Measurements from ENCODE around the gene DIPK1B. TPM values are rescaled to one million over a fixed set of nuclear protein-coding genes. Genes with fewer than 3 reads are reported as not detected.
"Not testable (repeated sequence)": the region's sequence is repeated elsewhere in the genome, so short reads cannot be mapped to it uniquely, and the experiment has no call there.

DIPK1B gene
- total RNA-seq, 1 donor from 2014 or later: 2.2 TPM

DNA sequence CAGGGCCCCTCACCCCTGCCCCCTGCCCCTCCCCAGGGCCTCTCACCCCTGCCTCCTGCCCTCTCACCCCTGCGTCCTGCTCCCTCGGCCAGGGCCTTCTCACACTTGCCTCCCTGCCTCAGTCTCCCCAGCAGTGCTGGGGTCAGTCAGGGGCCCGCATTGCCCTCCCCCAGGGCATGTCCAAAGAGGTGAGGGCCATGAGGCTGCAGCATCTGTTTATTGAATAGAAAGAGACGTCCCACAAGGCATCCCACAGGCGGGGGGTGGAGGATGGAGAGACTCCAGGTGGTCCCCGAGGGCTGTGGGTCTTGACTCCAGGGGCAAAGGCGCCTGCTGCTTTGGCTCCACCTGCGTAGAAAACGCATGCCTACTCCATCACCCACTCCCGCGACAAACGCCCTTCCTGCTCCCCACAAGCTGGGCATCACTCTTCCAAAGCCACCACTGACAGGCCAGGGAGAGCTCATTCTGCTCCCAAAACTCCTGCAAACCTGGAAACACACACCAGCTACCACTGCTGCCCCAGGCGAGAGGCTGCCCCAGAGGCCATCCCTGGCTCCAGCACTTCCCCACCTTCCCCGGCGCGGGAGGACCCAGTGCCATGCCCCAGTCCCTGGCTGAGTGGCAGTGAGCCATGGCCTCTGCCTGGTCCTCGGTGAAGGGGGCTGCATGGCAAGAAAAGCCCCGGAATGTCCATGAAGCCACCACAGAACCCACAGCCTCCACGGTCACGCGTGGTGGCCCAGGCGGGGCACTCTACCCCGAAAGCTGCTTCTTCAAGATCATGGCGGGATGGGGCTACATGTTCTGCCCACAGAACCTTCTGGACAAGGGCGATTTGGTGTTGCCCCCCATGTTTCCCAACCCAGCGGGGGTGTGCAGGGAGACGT is 47.3 kb downstream of the DIPK1B start:
- Mint-ChIP-seq H3K36me3 (ENCODE audit: low read depth) (peaks cover 4% of the 10 kb centered on the region), H3K9me3 (peaks cover 2% of the 10 kb centered on the region), H3K27me3 (no peaks in the 10 kb centered on the region), H3K27ac (peak overlapping the region; percentile 50), H3K4me3 (no peak overlapping the region), H3K4me1 (peaks cover 64% of the 10 kb centered on the region)
- DNase-seq (no peak), ATAC-seq (ENCODE audit: low read depth) (no peak)
- ChIA-PET POLR2A (interaction anchor here (0.6 to 9.1 kb wide), 3 partner anchors 11 to 48 kb away, joined by 3 to 132 read pairs (median 37); partner anchors contain the start of genes LCN6 and RABL6), CTCF (interaction anchor here (1.0 to 3.0 kb wide), 5 partner anchors 10 to 31 kb away, joined by 3 to 22 read pairs (median 3); no protein-coding TSS in a partner anchor)
- intact Hi-C loops (cut with micrococcal nuclease): no loop called here
- no peak for TF ChIP-seq CTCF (IDR thresholded peaks at IDR 0.05)

DNA sequence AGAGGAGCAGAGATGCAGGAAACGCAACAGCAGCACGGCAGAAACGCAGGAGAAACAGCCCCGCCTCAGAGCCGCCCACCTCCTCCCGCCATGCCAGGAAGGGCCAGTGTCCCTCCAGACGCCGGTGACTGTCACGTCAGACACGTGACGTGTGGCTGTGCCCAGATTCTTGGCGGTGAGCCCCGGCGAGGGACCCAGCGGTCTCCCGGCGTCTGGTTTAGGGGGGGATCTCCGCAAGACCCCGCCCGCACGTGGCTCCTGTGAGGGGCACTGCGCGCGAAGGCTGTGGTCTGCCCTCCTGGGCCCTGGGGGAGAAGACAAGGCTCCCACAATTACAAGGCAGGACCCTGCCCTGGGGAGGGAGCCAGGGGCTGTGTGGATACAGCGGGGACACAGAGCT is 48.1 kb downstream of the DIPK1B start:
- TF ChIP-seq CTCF (IDR thresholded peaks at IDR 0.05): no peak
- DNase-seq: no peak
- Mint-ChIP-seq H3K4me3 (no peak overlapping the region), H3K36me3 (ENCODE audit: low read depth) (peaks cover 3% of the 10 kb centered on the region), H3K9me3 (peaks cover 2% of the 10 kb centered on the region), H3K27ac (no peak overlapping the region), H3K4me1 (peaks cover 63% of the 10 kb centered on the region), H3K27me3 (no peaks in the 10 kb centered on the region)
- ChIA-PET CTCF (interaction anchor here (1.0 to 1.3 kb wide), 4 partner anchors 11 to 32 kb away, joined by 3 read pairs; no protein-coding TSS in a partner anchor), POLR2A (interaction anchor here (0.6 to 9.1 kb wide), 2 partner anchors 32 to 47 kb away, joined by 3 to 132 read pairs; partner anchors contain the start of gene RABL6)
- no peak for ATAC-seq (ENCODE audit: low read depth)
- intact Hi-C loops (cut with micrococcal nuclease): no loop called here

GRCh38 chr9:136760834-136761544 is 48.6 kb downstream of the DIPK1B start:
- DNase-seq; ATAC-seq (ENCODE audit: low read depth); H3K9me3 Mint-ChIP-seq; H3K36me3 Mint-ChIP-seq (ENCODE audit: low read depth); H3K27me3 Mint-ChIP-seq; intact Hi-C loops (cut with micrococcal nuclease): not testable (repeated sequence)
- CTCF ChIA-PET: interaction anchor here (1.0 to 1.3 kb wide), 4 partner anchors 11 to 33 kb away, joined by 3 read pairs; no protein-coding TSS in a partner anchor
- Mint-ChIP-seq H3K4me3 (peak overlapping the region; percentile 52), H3K4me1 (peaks cover 64% of the 10 kb centered on the region), H3K27ac (peak overlapping the region; percentile 59)
- POLR2A ChIA-PET: interaction anchor here (0.6 to 9.1 kb wide), 3 partner anchors 33 to 274 kb away, joined by 3 to 132 read pairs (median 4); partner anchors contain the start of gene RABL6

DNA sequence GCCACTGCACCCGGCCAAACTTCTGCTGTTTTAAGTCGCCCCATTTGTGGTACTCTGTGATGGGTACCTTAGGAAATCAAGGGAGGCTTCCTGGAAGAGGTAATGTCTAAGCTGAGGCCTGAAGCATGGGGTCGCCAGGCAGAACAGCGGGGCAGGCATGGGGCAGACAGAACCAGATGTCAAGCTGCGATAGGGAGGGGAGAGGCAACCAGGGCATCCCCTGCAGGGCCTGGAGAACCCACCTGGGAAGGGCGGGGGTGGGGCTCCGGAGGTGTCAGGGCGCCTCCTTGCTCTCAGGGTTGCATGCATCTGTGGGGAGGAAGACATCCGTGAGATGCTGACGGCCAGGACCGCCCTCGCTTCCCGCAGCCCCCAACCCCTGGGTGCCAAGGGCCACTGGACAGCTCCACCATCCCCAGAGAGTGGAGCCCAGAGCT is 49.2 kb downstream of the DIPK1B start:
- TF ChIP-seq CTCF (IDR thresholded peaks at IDR 0.05): no peak
- CTCF ChIA-PET: no interaction called here
- no peaks in the 10 kb centered on the region for H3K36me3 Mint-ChIP-seq (ENCODE audit: low read depth)
- peaks cover 64% of the 10 kb centered on the region for H3K4me1 Mint-ChIP-seq
- POLR2A ChIA-PET: interaction anchor here (1.3 to 9.1 kb wide), 2 partner anchors 33 to 273 kb away, joined by 4 to 132 read pairs; no protein-coding TSS in a partner anchor
- H3K9me3 Mint-ChIP-seq: no peaks in the 10 kb centered on the region
- DNase-seq (no peak), ATAC-seq (ENCODE audit: low read depth) (no peak)
- intact Hi-C loops (cut with micrococcal nuclease): no loop called here
- no peak overlapping the region for H3K27ac Mint-ChIP-seq
- H3K27me3 Mint-ChIP-seq: no peaks in the 10 kb centered on the region
- H3K4me3 Mint-ChIP-seq: no peak overlapping the region

DNA sequence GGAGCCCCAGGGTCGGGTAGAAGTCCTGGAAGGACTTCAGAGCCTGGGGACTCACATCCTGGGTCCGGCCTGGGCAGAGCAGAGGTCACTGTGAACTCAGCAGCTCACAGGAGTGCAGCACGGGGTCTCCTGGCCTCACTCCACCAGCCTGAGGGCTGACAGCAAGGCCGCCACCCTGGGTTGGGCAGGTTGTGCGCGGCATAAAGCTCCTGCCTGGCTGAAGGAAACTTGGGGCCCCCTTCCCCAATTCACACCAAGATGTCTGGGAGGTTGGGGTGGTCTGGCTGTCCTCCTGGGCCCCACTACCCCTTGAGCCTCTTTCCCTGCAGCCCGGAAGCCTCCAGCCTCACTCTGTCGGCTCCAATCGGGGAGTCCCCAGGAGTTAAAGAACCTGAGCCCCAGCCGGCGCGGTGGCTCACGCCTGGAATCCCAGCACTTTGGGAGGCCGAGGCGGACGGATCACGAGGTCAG is 49.9 kb downstream of the DIPK1B start:
- H3K9me3 Mint-ChIP-seq: no peaks in the 10 kb centered on the region
- DNase-seq (no peak), ATAC-seq (ENCODE audit: low read depth) (no peak)
- TF ChIP-seq CTCF (IDR thresholded peaks at IDR 0.05): no peak
- ChIA-PET POLR2A (interaction anchor here (0.6 to 9.1 kb wide), 4 partner anchors 34 to 273 kb away, joined by 4 to 132 read pairs (median 10); no protein-coding TSS in a partner anchor), CTCF (no interaction called here)
- intact Hi-C loops (cut with micrococcal nuclease): no loop called here
- no peaks in the 10 kb centered on the region for H3K36me3 Mint-ChIP-seq (ENCODE audit: low read depth)
- no peak overlapping the region for H3K27ac Mint-ChIP-seq
- peaks cover 64% of the 10 kb centered on the region for H3K4me1 Mint-ChIP-seq
- no peaks in the 10 kb centered on the region for H3K27me3 Mint-ChIP-seq
- H3K4me3 Mint-ChIP-seq: no peak overlapping the region
